Astrocyte (in vitro differentiated cells and primary cell): ENCODE data around the gene DGKB. TPM values are rescaled to one million over a fixed set of nuclear protein-coding genes. Genes with fewer than 3 reads are reported as not detected.

Source experiments
- DNase-seq: peaks from one replicate; pipeline ENCODE4 v3.0.0-alpha.2; 2010; ENCODE audit warnings: low read depth
- FAIRE-seq: peaks from 2 replicates; lab custom pipeline; 2011; peaks lifted over from hg19 to GRCh38; lab: Jason Lieb, UNC
- H2AFZ ChIP-seq: 2 replicates; pipeline ENCODE4 v1.6.0; 2012; ENCODE audit warnings: low read depth, low read length, inconsistent platforms
- H3K27ac ChIP-seq: 2 replicates; pipeline ENCODE4 v1.5.1; 2011; ENCODE audit warnings: low read depth, low read length, inconsistent platforms
- H3K27me3 ChIP-seq: 2 replicates; pipeline ENCODE4 v1.6.0; 2011; ENCODE audit warnings: low read length, inconsistent platforms; ENCODE audit not compliant: insufficient read depth
- H3K36me3 ChIP-seq: 2 replicates; pipeline ENCODE4 v1.5.1; 2011; ENCODE audit warnings: low read length, inconsistent platforms; ENCODE audit not compliant: insufficient read depth
- H3K4me1 ChIP-seq: 2 replicates; pipeline ENCODE4 v1.5.1; 2011; ENCODE audit warnings: low read length, inconsistent platforms; ENCODE audit not compliant: insufficient read depth
- H3K4me2 ChIP-seq: 2 replicates; pipeline ENCODE4 v1.6.0; 2012; ENCODE audit warnings: low read length, inconsistent platforms
- H3K4me3 ChIP-seq: 2 replicates; pipeline ENCODE4 v1.5.1; 2011; ENCODE audit warnings: low read depth, mild to moderate bottlenecking, low read length, inconsistent platforms; ENCODE audit not compliant: insufficient read depth
- H3K79me2 ChIP-seq: 2 replicates; pipeline ENCODE4 v1.6.0; 2012; ENCODE audit warnings: mild to moderate bottlenecking, low read length, inconsistent platforms; ENCODE audit not compliant: insufficient read depth
- H3K9ac ChIP-seq: 2 replicates; pipeline ENCODE4 v1.6.0; 2012; ENCODE audit warnings: mild to moderate bottlenecking, low read length, inconsistent platforms
- H3K9me3 ChIP-seq: 2 replicates; pipeline ENCODE4 v1.5.1; 2012; ENCODE audit warnings: low read depth, mild to moderate bottlenecking, low read length, inconsistent platforms; ENCODE audit not compliant: insufficient read depth
- H4K20me1 ChIP-seq: 2 replicates; pipeline ENCODE4 v1.6.0; 2012; ENCODE audit warnings: low read length, inconsistent platforms; ENCODE audit not compliant: insufficient read depth
- H3K27ac Mint-ChIP-seq: one replicate; pipeline ENCODE4 v1.8.0; 2021; ENCODE audit warnings: mild to moderate bottlenecking, mixed read lengths; ENCODE audit not compliant: unreplicated experiment
- H3K27me3 Mint-ChIP-seq: one replicate; pipeline ENCODE4 v1.8.0; 2021; ENCODE audit warnings: low read depth, mixed read lengths; ENCODE audit not compliant: unreplicated experiment
- H3K36me3 Mint-ChIP-seq: one replicate; pipeline ENCODE4 v1.8.0; 2021; ENCODE audit warnings: low read depth, mixed read lengths; ENCODE audit not compliant: unreplicated experiment
- H3K4me1 Mint-ChIP-seq: one replicate; pipeline ENCODE4 v1.8.0; 2021; ENCODE audit warnings: low read depth, mixed read lengths; ENCODE audit not compliant: unreplicated experiment
- H3K4me3 Mint-ChIP-seq: one replicate; pipeline ENCODE4 v1.8.0; 2021; ENCODE audit warnings: mild to moderate bottlenecking, moderate library complexity, mixed read lengths; ENCODE audit not compliant: unreplicated experiment
- H3K9me3 Mint-ChIP-seq: one replicate; pipeline ENCODE4 v1.8.0; 2021; ENCODE audit warnings: mild to moderate bottlenecking, mixed read lengths; ENCODE audit not compliant: unreplicated experiment
- EZH2 ChIP-seq: IDR thresholded peaks from 2 replicates; pipeline ENCODE4 v1.6.1; 2012; ENCODE audit warnings: mild to moderate bottlenecking, low read length, inconsistent platforms; ENCODE audit not compliant: insufficient read depth
- total RNA-seq: library from RNA; stranded (reverse); gene quantifications from 2 replicates; pipeline ENCODE4 v1.2.1, GENCODE V29; 2021
- TF ChIP-seq, protein P1 (sequence below): IDR thresholded peaks from 2 replicates; pipeline ENCODE4 v1.5.1; 2011; ENCODE audit warnings: low read depth, mild to moderate bottlenecking, inconsistent platforms, low read length, moderate library complexity; ENCODE audit not compliant: insufficient read depth

Gene DGKB
- total RNA-seq, 1 donor from 2014 or later: 0.39 TPM

DNA sequence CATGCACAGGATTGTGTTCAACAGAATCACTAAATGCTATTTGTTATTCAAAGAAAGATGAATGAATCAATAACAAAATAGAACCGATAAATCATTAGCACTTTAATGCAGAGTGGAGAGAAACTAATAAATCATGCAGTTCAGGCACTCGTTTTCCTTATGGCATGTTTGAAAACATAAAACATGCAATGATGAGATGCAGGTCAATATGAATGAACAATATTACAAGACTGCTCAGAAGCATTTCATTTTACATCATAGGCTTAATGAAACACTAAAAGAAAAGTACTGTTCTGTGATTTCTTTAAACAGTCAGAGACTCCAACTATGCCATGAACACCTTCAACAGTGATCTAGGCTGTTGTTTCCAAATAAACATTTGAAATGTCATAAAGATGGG is 755.0 kb downstream of the DGKB start:
- no peak overlapping the region for H3K9ac ChIP-seq
- FAIRE-seq: no peak
- H3K27me3 ChIP-seq: no peaks in the 10 kb centered on the region
- H2AFZ ChIP-seq: no peak overlapping the region
- Mint-ChIP-seq H3K27ac (no peak overlapping the region), H3K4me1 (no peaks in the 10 kb centered on the region), H3K36me3 (no peaks in the 10 kb centered on the region), H3K27me3 (no peaks in the 10 kb centered on the region), H3K4me3 (no peak overlapping the region), H3K9me3 (no peaks in the 10 kb centered on the region)
- H3K4me3 ChIP-seq: no peak overlapping the region
- no peaks in the 10 kb centered on the region for H4K20me1 ChIP-seq
- TF ChIP-seq, protein P1, sequence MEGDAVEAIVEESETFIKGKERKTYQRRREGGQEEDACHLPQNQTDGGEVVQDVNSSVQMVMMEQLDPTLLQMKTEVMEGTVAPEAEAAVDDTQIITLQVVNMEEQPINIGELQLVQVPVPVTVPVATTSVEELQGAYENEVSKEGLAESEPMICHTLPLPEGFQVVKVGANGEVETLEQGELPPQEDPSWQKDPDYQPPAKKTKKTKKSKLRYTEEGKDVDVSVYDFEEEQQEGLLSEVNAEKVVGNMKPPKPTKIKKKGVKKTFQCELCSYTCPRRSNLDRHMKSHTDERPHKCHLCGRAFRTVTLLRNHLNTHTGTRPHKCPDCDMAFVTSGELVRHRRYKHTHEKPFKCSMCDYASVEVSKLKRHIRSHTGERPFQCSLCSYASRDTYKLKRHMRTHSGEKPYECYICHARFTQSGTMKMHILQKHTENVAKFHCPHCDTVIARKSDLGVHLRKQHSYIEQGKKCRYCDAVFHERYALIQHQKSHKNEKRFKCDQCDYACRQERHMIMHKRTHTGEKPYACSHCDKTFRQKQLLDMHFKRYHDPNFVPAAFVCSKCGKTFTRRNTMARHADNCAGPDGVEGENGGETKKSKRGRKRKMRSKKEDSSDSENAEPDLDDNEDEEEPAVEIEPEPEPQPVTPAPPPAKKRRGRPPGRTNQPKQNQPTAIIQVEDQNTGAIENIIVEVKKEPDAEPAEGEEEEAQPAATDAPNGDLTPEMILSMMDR: no peak
- no peak for TF ChIP-seq EZH2
- no peaks in the 10 kb centered on the region for H3K4me1 ChIP-seq
- no peak overlapping the region for H3K27ac ChIP-seq
- H3K4me2 ChIP-seq: no peak overlapping the region
- no peaks in the 10 kb centered on the region for H3K9me3 ChIP-seq
- no peaks in the 10 kb centered on the region for H3K79me2 ChIP-seq
- DNase-seq: no peak
- no peaks in the 10 kb centered on the region for H3K36me3 ChIP-seq

- Histone ChIP-seq H3K27ac (no peak overlapping the region), H3K79me2 (no peaks in the 10 kb centered on the region), H3K36me3 (no peaks in the 10 kb centered on the region), H3K9ac (no peak overlapping the region), H3K4me2 (no peak overlapping the region), H4K20me1 (no peaks in the 10 kb centered on the region), H3K27me3 (no peaks in the 10 kb centered on the region), H3K9me3 (no peaks in the 10 kb centered on the region), H3K4me3 (no peak overlapping the region), H3K4me1 (no peaks in the 10 kb centered on the region), H2AFZ (no peak overlapping the region)
- H3K27me3 Mint-ChIP-seq: no peaks in the 10 kb centered on the region
- no peaks in the 10 kb centered on the region for H3K9me3 Mint-ChIP-seq
- H3K27ac Mint-ChIP-seq: no peak overlapping the region
- H3K4me1 Mint-ChIP-seq: no peaks in the 10 kb centered on the region
- DNase-seq: no peak
- no peaks in the 10 kb centered on the region for H3K36me3 Mint-ChIP-seq
- FAIRE-seq: no peak
- H3K4me3 Mint-ChIP-seq: no peak overlapping the region
- no peak for TF ChIP-seq EZH2
- TF ChIP-seq, protein P1: no peak
Measured at GRCh38 chr7:14144538-14144937, 758.0 kb downstream of the DGKB start.

- no peaks in the 10 kb centered on the region for H3K9me3 ChIP-seq
- TF ChIP-seq EZH2: no peak
- TF ChIP-seq, protein P1: no peak
- no peaks in the 10 kb centered on the region for H3K27me3 ChIP-seq
- no peak for FAIRE-seq
- no peaks in the 10 kb centered on the region for H3K4me1 ChIP-seq
- no peak overlapping the region for H3K9ac ChIP-seq
- no peaks in the 10 kb centered on the region for H3K36me3 ChIP-seq
- no peak overlapping the region for H3K27ac ChIP-seq
- no peaks in the 10 kb centered on the region for H4K20me1 ChIP-seq
- Mint-ChIP-seq H3K4me1 (no peaks in the 10 kb centered on the region), H3K27ac (no peak overlapping the region), H3K9me3 (no peaks in the 10 kb centered on the region), H3K4me3 (no peak overlapping the region), H3K36me3 (no peaks in the 10 kb centered on the region), H3K27me3 (no peaks in the 10 kb centered on the region)
- DNase-seq: no peak
- no peak overlapping the region for H3K4me2 ChIP-seq
- no peaks in the 10 kb centered on the region for H3K79me2 ChIP-seq
- H2AFZ ChIP-seq: no peak overlapping the region
- H3K4me3 ChIP-seq: no peak overlapping the region
Measured at GRCh38 chr7:14144109-14144508, 758.4 kb downstream of the DGKB start.
